Breast epithelium (tissue), 4 donors: Measurements from ENCODE around the gene TCTN3. TPM values are rescaled to one million over a fixed set of nuclear protein-coding genes. Genes with fewer than 3 reads are reported as not detected.

ENCODE experiments used
- DNase-seq, 2 donors: peaks; one replicate each; pipeline ENCODE4 v3.0.0-alpha.2; 2019; ENCODE audit warnings: low spot score in 2 of 2
- H3K27ac ChIP-seq, 2 donors: fragments of 200-600 bp; sonication (generic) in 1 of 2; one replicate each; pipeline ENCODE4 v1.5.1; 2016 to 2019; ENCODE audit warnings: mild to moderate bottlenecking in 1 of 2
- H3K27me3 ChIP-seq, 2 donors: fragments of 200-600 bp; sonication (generic) in 1 of 2; one replicate each; pipeline versions ENCODE4 v1.5.1 to v1.6.0; 2017 to 2019; ENCODE audit warnings: control low read depth in 1 of 2, mild to moderate bottlenecking in 1 of 2
- H3K36me3 ChIP-seq: fragments of 200-600 bp; one replicate; pipeline ENCODE4 v1.5.1; 2019
- H3K4me1 ChIP-seq, 2 donors: fragments of 200-600 bp; sonication (generic); one replicate each; pipeline ENCODE4 v1.5.1; 2016 to 2019; ENCODE audit warnings: control low read depth in 1 of 2
- H3K4me3 ChIP-seq, 3 donors: fragments of 200-600 bp; sonication (generic); 1 replicate in 2 of 3; 2 replicates in 1 of 3; pipeline ENCODE4 v1.5.1; 2016 to 2019; ENCODE audit warnings: mild to moderate bottlenecking in 3 of 3, moderate library complexity in 2 of 3
- H3K9me3 ChIP-seq, 2 donors: fragments of 200-600 bp; sonication (generic) in 1 of 2; one replicate each; pipeline ENCODE4 v1.5.1; 2016 to 2019; ENCODE audit warnings: control low read depth in 1 of 2
- POLR2A ChIP-seq: fragments of 450-650 bp; IDR thresholded peaks from one replicate; pipeline ENCODE4 v1.6.1; 2016; ENCODE audit warnings: antibody characterized with exemption, mild to moderate bottlenecking, moderate library complexity
- POLR2AphosphoS5 ChIP-seq, 3 donors: sonication (generic); formaldehyde crosslinking; IDR thresholded peaks; one replicate each; pipeline ENCODE4 v1.6.1; 2017; ENCODE audit warnings: antibody characterized with exemption in 3 of 3
- intact Hi-C: fragments of 100-400 bp; cut with DNase I; formaldehyde crosslinking; loops from one replicate; pipeline ENCODE4 v1.15.1; 2023; ENCODE audit warnings: low total_unique reads
- total RNA-seq, 3 donors: library from RNA; depleted of rRNA; stranded (reverse); fragments of >200 nt; gene quantifications; one replicate each; pipeline ENCODE4 v1.1.0, GENCODE V29; 2016
- TF ChIP-seq, protein P1 (sequence below), 3 donors: fragments of 450-650 bp; IDR thresholded peaks; one replicate each; pipeline ENCODE4 v1.5.1; 2016 to 2017; ENCODE audit warnings: antibody characterized with exemption in 3 of 3, mild to moderate bottlenecking in 3 of 3, moderate library complexity in 3 of 3

The TCTN3 gene
- total RNA-seq, 3 donors from 2014 or later, result 21.4 to 39.4 (median 38.0) TPM

DNA sequence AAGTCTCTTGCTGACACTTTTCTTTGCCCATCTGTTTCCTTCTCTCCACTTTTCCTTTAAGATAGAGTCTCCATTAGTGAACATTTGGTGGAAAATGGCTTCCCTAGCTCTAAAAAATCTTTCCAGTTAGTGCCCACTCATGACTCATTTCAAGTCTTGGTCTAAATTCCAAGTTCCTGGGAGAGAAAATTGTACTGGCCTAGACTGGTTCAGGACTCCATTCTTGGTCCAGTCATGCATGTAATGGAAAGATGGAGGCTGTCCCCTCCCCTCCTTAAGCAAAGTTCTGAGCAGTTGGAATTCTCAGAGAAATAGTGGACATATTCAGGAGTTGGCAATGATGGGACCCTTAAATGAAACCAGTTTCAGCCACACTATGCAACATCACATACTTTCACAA, 33.4 kb downstream of the TCTN3 start:
- TF ChIP-seq, protein P1, sequence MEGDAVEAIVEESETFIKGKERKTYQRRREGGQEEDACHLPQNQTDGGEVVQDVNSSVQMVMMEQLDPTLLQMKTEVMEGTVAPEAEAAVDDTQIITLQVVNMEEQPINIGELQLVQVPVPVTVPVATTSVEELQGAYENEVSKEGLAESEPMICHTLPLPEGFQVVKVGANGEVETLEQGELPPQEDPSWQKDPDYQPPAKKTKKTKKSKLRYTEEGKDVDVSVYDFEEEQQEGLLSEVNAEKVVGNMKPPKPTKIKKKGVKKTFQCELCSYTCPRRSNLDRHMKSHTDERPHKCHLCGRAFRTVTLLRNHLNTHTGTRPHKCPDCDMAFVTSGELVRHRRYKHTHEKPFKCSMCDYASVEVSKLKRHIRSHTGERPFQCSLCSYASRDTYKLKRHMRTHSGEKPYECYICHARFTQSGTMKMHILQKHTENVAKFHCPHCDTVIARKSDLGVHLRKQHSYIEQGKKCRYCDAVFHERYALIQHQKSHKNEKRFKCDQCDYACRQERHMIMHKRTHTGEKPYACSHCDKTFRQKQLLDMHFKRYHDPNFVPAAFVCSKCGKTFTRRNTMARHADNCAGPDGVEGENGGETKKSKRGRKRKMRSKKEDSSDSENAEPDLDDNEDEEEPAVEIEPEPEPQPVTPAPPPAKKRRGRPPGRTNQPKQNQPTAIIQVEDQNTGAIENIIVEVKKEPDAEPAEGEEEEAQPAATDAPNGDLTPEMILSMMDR (IDR thresholded peaks at IDR 0.05), result no peak
- TF ChIP-seq POLR2AphosphoS5 (IDR thresholded peaks at IDR 0.05), result no peak
- TF ChIP-seq POLR2A, result no peak
- Histone ChIP-seq H3K36me3 (no peaks in the 10 kb centered on the region), H3K27me3 (no peaks in the 10 kb centered on the region), H3K9me3 (no peaks in the 10 kb centered on the region), H3K4me1 (peaks cover 0 to 4% of the 10 kb centered on the region in 2 donors), H3K4me3 (no peak overlapping the region), H3K27ac (no peak overlapping the region)
- intact Hi-C loops, result no loop called here
- DNase-seq, result no peak

DNA sequence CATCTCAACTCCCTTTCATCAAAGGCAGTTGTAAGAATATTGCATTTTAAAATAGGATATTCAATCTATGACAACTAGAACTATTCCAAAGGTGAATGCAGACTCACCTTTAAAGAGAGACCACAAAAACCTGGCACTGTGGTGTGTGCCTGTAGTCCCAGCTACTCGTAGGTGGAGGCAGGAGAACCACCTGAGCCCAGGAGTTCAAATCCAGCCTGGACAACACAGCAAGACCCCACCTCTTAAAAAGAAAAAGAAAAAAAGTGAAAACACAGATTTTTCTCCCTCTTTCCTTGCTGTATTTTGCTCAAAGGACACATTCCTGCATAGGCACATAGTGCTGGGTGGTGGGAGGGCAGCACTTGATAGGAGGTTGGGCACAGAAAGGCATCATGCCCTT, 36.5 kb downstream of the TCTN3 start:
- H3K27ac ChIP-seq, result peak overlapping the region in 1 of 2 donors; percentile 73
- peak overlapping the region; percentile 78 to 89 (median 85) for H3K4me3 ChIP-seq
- no peaks in the 10 kb centered on the region for H3K27me3 ChIP-seq
- H3K4me1 ChIP-seq, result no peaks in the 10 kb centered on the region
- H3K9me3 ChIP-seq, result no peaks in the 10 kb centered on the region
- no peak for DNase-seq
- TF ChIP-seq, protein P1 (IDR thresholded peaks at IDR 0.05), result no peak
- TF ChIP-seq POLR2A, result no peak
- TF ChIP-seq POLR2AphosphoS5 (IDR thresholded peaks at IDR 0.05), result no peak
- H3K36me3 ChIP-seq, result no peaks in the 10 kb centered on the region
- intact Hi-C loops, result no loop called here

DNA sequence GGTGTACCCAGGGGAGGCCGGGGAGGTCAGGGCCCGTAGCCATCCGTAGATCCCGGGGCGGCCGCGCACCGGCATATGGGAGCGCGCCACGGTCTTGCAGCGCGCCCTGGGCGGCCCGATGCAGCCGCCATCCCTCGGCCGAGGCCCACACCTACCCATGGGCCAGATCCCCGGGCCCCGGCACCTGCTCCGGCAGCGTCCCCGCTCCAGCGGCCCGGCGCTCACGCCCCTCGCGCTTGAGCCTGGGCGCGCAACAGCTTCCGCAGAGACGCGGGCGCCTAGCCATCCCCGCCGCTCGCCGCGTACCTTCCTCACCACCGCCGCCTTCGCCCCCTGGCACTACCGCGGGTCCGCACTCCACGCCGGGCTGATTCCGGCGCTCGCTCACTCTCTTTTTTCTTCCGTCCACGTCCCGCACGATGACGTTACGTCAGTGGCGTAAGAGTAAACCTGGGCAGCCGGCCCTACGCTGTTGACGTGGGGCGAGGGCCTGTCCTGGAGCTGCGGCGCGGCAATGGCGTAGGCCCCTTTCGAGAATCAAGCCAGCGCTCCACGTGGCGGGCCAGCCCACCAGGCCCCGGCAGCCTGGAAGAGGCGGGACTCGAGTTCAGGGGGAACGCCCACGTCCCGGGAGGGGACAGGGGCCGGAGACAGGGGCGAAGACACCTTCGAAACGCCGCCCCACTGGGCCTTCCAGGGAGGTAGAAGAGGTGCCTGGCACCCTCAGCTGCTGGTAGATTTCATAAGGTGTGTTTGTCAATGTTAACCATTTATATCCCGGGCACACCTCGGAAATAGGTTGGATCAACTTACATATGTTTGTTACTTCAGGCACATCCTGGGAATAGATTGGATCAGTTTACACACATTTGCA, 37.2 kb downstream of the TCTN3 start, which contains the start of gene ALDH18A1:
Gene ALDH18A1 (minus strand): TSS at position 421 of the 874 bp plus-strand sequence. CDS start 3,334 bp downstream, outside the sequence.
- no peaks in the 10 kb centered on the region for H3K4me1 ChIP-seq
- intact Hi-C loops, result no loop called here
- peak within 1 kb of the TSS; percentile 73 for H3K27ac ChIP-seq
- H3K4me3 ChIP-seq, result peak within 1 kb of the TSS; percentile 78 to 89 (median 85)
- no peaks in the 10 kb centered on the region for H3K36me3 ChIP-seq
- peak; percentile 82 to 84 for DNase-seq
- H3K27me3 ChIP-seq, result no peaks in the 10 kb centered on the region
- TF ChIP-seq, protein P1 (IDR thresholded peaks at IDR 0.05), result no peak
- peak; percentile 43 to 69 (median 59) for TF ChIP-seq POLR2AphosphoS5 (IDR thresholded peaks at IDR 0.05)
- no peaks in the 10 kb centered on the region for H3K9me3 ChIP-seq

DNA sequence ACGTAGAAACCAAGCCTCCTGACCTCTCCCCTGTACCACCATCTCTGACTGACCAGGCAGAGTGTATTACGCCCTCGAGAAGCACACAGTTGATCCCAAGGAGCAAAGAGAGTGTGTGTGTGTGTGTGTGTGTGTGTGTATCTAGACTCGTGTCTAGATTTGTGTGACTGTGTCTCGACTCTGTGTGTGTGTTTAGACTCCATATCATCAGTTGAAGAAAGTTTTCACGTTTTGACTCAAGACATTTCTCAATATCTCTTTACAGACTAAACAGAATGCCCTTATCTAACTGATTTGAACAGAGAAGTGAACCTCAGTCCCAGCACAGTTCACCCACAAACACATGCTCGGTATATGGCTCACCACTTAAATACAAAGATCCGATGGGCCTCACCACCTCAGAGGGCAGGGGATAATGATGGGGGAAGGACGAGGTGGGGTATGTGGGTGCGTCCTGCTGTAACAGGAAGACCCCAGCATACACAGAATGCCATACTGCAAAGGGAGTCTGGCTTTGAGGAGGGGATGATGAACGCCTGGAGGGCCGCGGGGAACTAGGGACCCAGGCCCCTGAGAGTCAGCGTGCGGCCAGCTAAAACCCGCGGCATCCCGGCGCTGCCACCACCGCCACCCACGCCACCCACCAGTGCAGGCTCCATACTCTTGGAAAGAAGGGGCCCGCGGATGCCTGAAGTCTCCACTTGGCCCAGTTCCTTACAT, 38.0 kb downstream of the TCTN3 start:
- peak overlapping the region; percentile 73 for H3K27ac ChIP-seq
- H3K27me3 ChIP-seq, result no peaks in the 10 kb centered on the region
- H3K36me3 ChIP-seq, result no peaks in the 10 kb centered on the region
- no peaks in the 10 kb centered on the region for H3K9me3 ChIP-seq
- H3K4me1 ChIP-seq, result no peaks in the 10 kb centered on the region
- TF ChIP-seq POLR2A (no peak), POLR2AphosphoS5 (IDR thresholded peaks at IDR 0.05) (no peak)
- TF ChIP-seq, protein P1 (IDR thresholded peaks at IDR 0.05), result no peak
- no peak for DNase-seq
- H3K4me3 ChIP-seq, result peak overlapping the region; percentile 78 to 89 (median 85)
- intact Hi-C loops, result no loop called here

DNA sequence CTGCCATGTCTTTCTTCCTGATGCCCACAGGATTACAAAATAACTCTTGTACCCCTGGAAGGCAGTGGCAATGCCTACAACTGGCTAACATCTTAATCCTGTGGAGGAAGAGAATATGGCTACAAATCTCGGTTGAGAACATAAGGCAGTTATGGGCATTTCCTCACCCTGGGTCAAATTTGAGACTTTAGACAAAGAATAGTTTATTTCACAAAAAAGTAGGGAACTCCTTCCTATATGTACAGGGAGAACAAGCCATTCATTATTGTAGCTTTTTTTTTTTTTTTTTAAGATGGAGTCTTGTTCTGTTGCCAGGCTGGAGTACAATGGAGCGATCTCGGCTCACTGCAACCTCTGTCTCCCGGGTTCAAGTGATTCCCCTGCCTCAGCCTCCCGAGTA, 39.8 kb downstream of the TCTN3 start:
- no peak overlapping the region for H3K27ac ChIP-seq
- intact Hi-C loops, result no loop called here
- no peak for DNase-seq
- TF ChIP-seq, protein P1 (IDR thresholded peaks at IDR 0.05), result no peak
- TF ChIP-seq POLR2A, result no peak
- TF ChIP-seq POLR2AphosphoS5 (IDR thresholded peaks at IDR 0.05), result no peak
- H3K27me3 ChIP-seq, result no peaks in the 10 kb centered on the region
- no peaks in the 10 kb centered on the region for H3K4me1 ChIP-seq
- H3K36me3 ChIP-seq, result no peaks in the 10 kb centered on the region
- H3K4me3 ChIP-seq, result no peak overlapping the region
- no peaks in the 10 kb centered on the region for H3K9me3 ChIP-seq
